ENCODE data around the gene THEM4.
"Not testable (repeated sequence)": the region's sequence is repeated elsewhere in the genome, so short reads cannot be mapped to it uniquely, and the experiment has no call there.

The THEM4 gene

GRCh38 chr1:151893176-151893924 is 16.0 kb downstream of the THEM4 start:
- DNase-seq (ENCODE audit: low read depth): no peak

GRCh38 chr1:151892190-151892589 is 17.1 kb downstream of the THEM4 start:
- no peak for DNase-seq (ENCODE audit: low read depth)

GRCh38 chr1:151891512-151891911 is 17.8 kb downstream of the THEM4 start:
- no peak for DNase-seq (ENCODE audit: low read depth)

- no peak for DNase-seq (ENCODE audit: low read depth)
These were observed 20.2 kb downstream of the THEM4 start for GRCh38 chr1:151888972-151889570.

GRCh38 chr1:151887028-151887427 is 22.3 kb downstream of the THEM4 start:
- DNase-seq (ENCODE audit: low read depth): no peak

GRCh38 chr1:151885479-151885878 is 23.8 kb downstream of the THEM4 start:
- DNase-seq (ENCODE audit: low read depth): no peak

GRCh38 chr1:151884879-151885278 is 24.4 kb downstream of the THEM4 start:
- not testable (repeated sequence) for DNase-seq (ENCODE audit: low read depth)

GRCh38 chr1:151884445-151884844 is 24.9 kb downstream of the THEM4 start:
- DNase-seq (ENCODE audit: low read depth): not testable (repeated sequence)

GRCh38 chr1:151883898-151884297 is 25.4 kb downstream of the THEM4 start:
- not testable (repeated sequence) for DNase-seq (ENCODE audit: low read depth)

GRCh38 chr1:151882918-151883317 is 26.4 kb downstream of the THEM4 start:
- DNase-seq (ENCODE audit: low read depth): not testable (repeated sequence)

- DNase-seq (ENCODE audit: low read depth): no peak
These were observed 26.8 kb downstream of the THEM4 start for GRCh38 chr1:151882466-151882865.

- no peak for DNase-seq (ENCODE audit: low read depth)
These were observed 27.8 kb downstream of the THEM4 start for GRCh38 chr1:151881479-151881878.

- DNase-seq (ENCODE audit: low read depth): no peak
These were observed 33.8 kb downstream of the THEM4 start for GRCh38 chr1:151875419-151876097.

- DNase-seq (ENCODE audit: low read depth): not testable (repeated sequence)
These were observed 36.5 kb downstream of the THEM4 start for GRCh38 chr1:151872776-151873175.

- DNase-seq (ENCODE audit: low read depth): no peak
These were observed 37.9 kb downstream of the THEM4 start for GRCh38 chr1:151871284-151872030.

GRCh38 chr1:151868486-151868885 is 40.8 kb downstream of the THEM4 start:
- DNase-seq (ENCODE audit: low read depth): no peak

GRCh38 chr1:151867765-151868411 is 41.4 kb downstream of the THEM4 start:
- DNase-seq (ENCODE audit: low read depth): no peak

GRCh38 chr1:151867321-151867720 is 42.0 kb downstream of the THEM4 start:
- no peak for DNase-seq (ENCODE audit: low read depth)

GRCh38 chr1:151864411-151864810 is 44.9 kb downstream of the THEM4 start:
- DNase-seq (ENCODE audit: low read depth): no peak

- no peak for DNase-seq (ENCODE audit: low read depth)
These were observed 46.7 kb downstream of the THEM4 start for GRCh38 chr1:151862604-151863003.

- no peak for DNase-seq (ENCODE audit: low read depth)
These were observed 48.7 kb downstream of the THEM4 start for GRCh38 chr1:151860504-151861187.
